Peyer's patch (tissue), 4 donors: ENCODE data around the gene RSPH9.

Experiments used
- CTCF ChIP-seq, 6 experiments: fragments of 450-650 bp in 4 of 6; fragments of 200-600 bp in 2 of 6; sonication (generic) in 1 of 6; IDR thresholded peaks; one replicate each; pipeline ENCODE4 v1.5.1; 2017 to 2019; ENCODE audit warnings: antibody characterized with exemption in 6 of 6, mild to moderate bottlenecking in 3 of 6, moderate library complexity in 1 of 6
- POLR2A ChIP-seq, 2 donors: fragments of 450-650 bp; IDR thresholded peaks; one replicate each; pipeline ENCODE4 v1.5.1; 2017; ENCODE audit warnings: antibody characterized with exemption in 2 of 2, mild to moderate bottlenecking in 2 of 2, moderate library complexity in 2 of 2

- TF ChIP-seq CTCF (IDR thresholded peaks at IDR 0.05): no peak
- TF ChIP-seq POLR2A (IDR thresholded peaks at IDR 0.05): no peak
These were observed 58.9 kb downstream of the RSPH9 start for GRCh38 chr6:43703512-43704429.
